A172 (cell line): Measurements from ENCODE around the gene NECAB2. TPM values are rescaled to one million over a fixed set of nuclear protein-coding genes. Genes with fewer than 3 reads are reported as not detected.

Experiments
- DNase-seq: peaks from one replicate; pipeline ENCODE4 v3.0.0-alpha.2; 2015; ENCODE audit warnings: low spot score
- total RNA-seq: library from RNA; depleted of rRNA; stranded (reverse); fragments of >200 nt; shearing (Covaris generic); gene quantifications from 2 replicates; pipeline ENCODE4 v1.2.3, GENCODE V29; 2014; rRNA removed

NECAB2 gene
- total RNA-seq, 1 experiment from 2014 or later, result 8.5 TPM

- DNase-seq, result no peak
Measured at GRCh38 chr16:84045001-84045817, 77.2 kb downstream of the NECAB2 start.

DNA sequence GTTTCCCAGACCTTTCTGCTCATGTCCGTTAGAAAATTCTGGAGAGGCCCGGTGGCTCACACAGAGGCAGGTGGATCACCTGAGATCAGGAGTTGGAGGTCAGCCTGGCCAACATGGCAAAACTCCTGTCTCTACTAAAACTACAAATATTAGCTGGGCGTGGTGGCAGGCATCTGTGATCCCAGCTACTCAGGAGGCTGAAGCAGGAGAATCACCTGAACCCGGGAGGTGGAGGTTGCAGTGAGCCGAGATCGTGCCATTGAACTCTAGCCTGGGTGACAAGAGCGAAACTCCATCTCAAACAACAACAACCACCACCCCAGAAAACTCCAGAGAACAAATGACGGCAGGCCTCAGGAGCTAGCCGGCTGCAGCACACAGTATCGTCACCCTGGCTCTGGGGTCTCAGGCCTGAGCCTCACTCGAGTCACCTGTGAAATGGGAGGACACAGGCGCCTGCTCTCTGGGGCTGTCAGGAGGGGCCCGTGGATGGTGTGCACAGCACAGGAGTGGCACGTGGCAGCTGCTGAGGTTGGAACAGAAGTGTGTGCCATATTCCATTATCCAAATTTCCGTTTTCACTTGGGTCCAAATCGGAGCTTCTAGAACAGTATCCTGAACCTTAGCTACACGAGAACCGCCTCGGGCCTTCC, 77.9 kb downstream of the NECAB2 start:
- no peak for DNase-seq

- DNase-seq, result no peak
Measured at GRCh38 chr16:84047206-84047605, 79.2 kb downstream of the NECAB2 start.

- DNase-seq, result no peak
Measured at GRCh38 chr16:84047626-84048025, 79.6 kb downstream of the NECAB2 start.

DNA sequence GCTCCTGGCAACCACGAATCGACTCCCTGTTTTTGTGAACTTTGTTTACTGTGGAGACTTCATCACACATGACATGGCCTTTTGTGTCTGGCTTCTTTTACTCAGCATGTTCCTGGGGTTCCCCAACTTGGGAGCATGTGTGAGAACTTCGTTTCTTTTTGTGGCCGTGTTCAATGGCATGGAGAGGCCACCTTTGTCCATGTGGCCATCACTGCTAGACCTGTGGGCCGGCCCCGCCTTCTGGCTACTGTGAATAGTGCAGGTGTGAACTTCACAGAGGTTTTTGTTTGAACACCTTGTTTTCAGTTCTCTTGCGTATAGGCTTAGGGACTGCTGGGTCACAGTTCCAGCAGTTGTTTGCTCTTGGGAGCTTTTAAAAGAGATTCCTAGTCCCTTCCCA, 80.2 kb downstream of the NECAB2 start:
- no peak for DNase-seq

DNA sequence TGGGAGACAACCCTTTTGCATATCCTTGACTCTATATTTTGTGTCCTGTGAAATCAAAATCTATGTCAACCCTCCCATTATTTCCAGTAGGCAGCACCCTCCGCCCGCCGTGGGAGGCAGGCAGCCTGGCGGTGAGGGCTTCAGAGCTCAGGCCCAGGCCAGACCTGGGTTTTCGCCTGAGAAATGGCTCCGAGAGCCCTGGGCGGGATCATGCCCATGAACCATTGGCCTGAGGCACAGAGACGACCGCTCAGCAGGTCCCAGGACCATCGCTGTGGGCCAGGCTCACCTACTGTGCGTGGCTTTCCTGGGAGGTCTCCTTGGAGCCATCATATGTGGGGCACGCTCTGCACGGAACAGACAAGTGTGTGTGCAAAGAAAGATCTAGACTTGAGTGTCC, 80.8 kb downstream of the NECAB2 start:
- no peak for DNase-seq

- no peak for DNase-seq
Measured at GRCh38 chr16:84049403-84050060, 81.5 kb downstream of the NECAB2 start.

DNA sequence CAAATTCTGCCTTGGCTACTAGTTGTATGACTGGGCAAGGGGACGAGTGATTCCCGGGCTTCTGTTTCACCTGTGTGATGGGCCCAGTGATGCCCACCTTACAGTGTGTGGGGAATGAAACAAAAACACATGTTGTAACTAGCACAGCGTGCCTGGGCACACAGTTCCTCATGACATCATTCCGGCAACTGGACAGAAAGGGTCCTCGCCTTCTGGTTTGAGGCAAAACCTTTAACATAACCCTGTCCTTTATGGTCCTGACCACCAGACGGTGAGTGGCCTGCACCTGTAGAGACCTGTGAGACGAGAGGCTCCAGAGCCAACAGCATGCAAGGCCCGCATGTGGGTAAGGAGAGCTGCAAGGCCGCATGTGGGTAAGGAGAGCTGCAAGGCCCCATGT, 82.3 kb downstream of the NECAB2 start:
- no peak for DNase-seq

- no peak for DNase-seq
Measured at GRCh38 chr16:84052071-84052622, 84.1 kb downstream of the NECAB2 start.

Other genes starting within 250 kb of the NECAB2 start
- gene HSBP1, start 160.3 kb upstream of the NECAB2 start, total RNA-seq, result 36.6 and 40.9 TPM in 2 replicates
- gene MLYCD, start 69.1 kb upstream of the NECAB2 start, total RNA-seq, result 3.1 and 4.1 TPM in 2 replicates
- gene OSGIN1, start 15.0 kb upstream of the NECAB2 start, total RNA-seq, result 6.2 and 10.6 TPM in 2 replicates
- not detected in 2 replicates for gene SLC38A8, start 74.6 kb downstream of the NECAB2 start, total RNA-seq
- gene MBTPS1, start 148.7 kb downstream of the NECAB2 start, total RNA-seq, result 74.5 and 86.0 TPM in 2 replicates
- 45.8 and 56.5 TPM in 2 replicates for gene HSDL1, start 176.9 kb downstream of the NECAB2 start, total RNA-seq
- gene DNAAF1, start 177.1 kb downstream of the NECAB2 start, total RNA-seq, result 0.41 and 0.88 TPM in 2 replicates
- 22.3 and 37.7 TPM in 2 replicates for gene TAF1C, start 218.8 kb downstream of the NECAB2 start, total RNA-seq
- not detected in 2 replicates for gene ADAD2, start 222.9 kb downstream of the NECAB2 start, total RNA-seq